Activated CD8-positive, alpha-beta memory T cell treated with anti-CD3 and anti-CD28 coated beads, Interleukin-2, amount 50 U/mL, for 1 hour (primary cell): ENCODE measurements around the gene FER1L5.

Experiments used
- DNase-seq: peaks from one replicate; pipeline ENCODE4 v3.0.0-alpha.2; 2020; ENCODE audit errors: extremely low read depth

Gene FER1L5

GRCh38 chr2:96695602-96696001 lies 53.0 kb downstream of the FER1L5 start:
- DNase-seq = no peak

GRCh38 chr2:96697476-96697875 lies 54.9 kb downstream of the FER1L5 start:
- no peak for DNase-seq

GRCh38 chr2:96698221-96698861 lies 55.8 kb downstream of the FER1L5 start:
- DNase-seq = no peak

- no peak for DNase-seq
Measured at GRCh38 chr2:96699021-96699420, 56.5 kb downstream of the FER1L5 start.

GRCh38 chr2:96699621-96700020 lies 57.1 kb downstream of the FER1L5 start:
- DNase-seq = no peak

GRCh38 chr2:96700086-96700485 lies 57.5 kb downstream of the FER1L5 start:
- no peak for DNase-seq

GRCh38 chr2:96701636-96702035 lies 59.1 kb downstream of the FER1L5 start:
- no peak for DNase-seq

- DNase-seq = no peak
Measured at GRCh38 chr2:96702098-96702785, 59.7 kb downstream of the FER1L5 start.

GRCh38 chr2:96703021-96703751 lies 60.6 kb downstream of the FER1L5 start:
- no peak for DNase-seq

- no peak for DNase-seq
Measured at GRCh38 chr2:96710985-96711384, 68.4 kb downstream of the FER1L5 start.

- DNase-seq = no peak
Measured at GRCh38 chr2:96715658-96716057, 73.1 kb downstream of the FER1L5 start.

GRCh38 chr2:96716388-96716787 lies 73.8 kb downstream of the FER1L5 start:
- DNase-seq = no peak

- no peak for DNase-seq
Measured at GRCh38 chr2:96726131-96726530, 83.6 kb downstream of the FER1L5 start.

- no peak for DNase-seq
Measured at GRCh38 chr2:96727431-96727830, 84.9 kb downstream of the FER1L5 start.

GRCh38 chr2:96729748-96730147 lies 87.2 kb downstream of the FER1L5 start:
- DNase-seq = no peak

- no peak for DNase-seq
Measured at GRCh38 chr2:96730212-96730611, 87.6 kb downstream of the FER1L5 start.

GRCh38 chr2:96733931-96734330 lies 91.4 kb downstream of the FER1L5 start:
- no peak for DNase-seq

- DNase-seq = no peak
Measured at GRCh38 chr2:96734880-96735583, 92.5 kb downstream of the FER1L5 start.

- DNase-seq = no peak
Measured at GRCh38 chr2:96737251-96737650, 94.7 kb downstream of the FER1L5 start.

- no peak for DNase-seq
Measured at GRCh38 chr2:96737831-96738230, 95.3 kb downstream of the FER1L5 start.

- DNase-seq = no peak
Measured at GRCh38 chr2:96739076-96739632, 96.6 kb downstream of the FER1L5 start.
